ENCODE data around the gene ZC3H4. TPM values are rescaled to one million over a fixed set of nuclear protein-coding genes. Genes with fewer than 3 reads are reported as not detected.
A peak's percentile ranks its signal among the peaks of the same experiment; 100 is the strongest.
"Not testable (repeated sequence)": the region's sequence is repeated elsewhere in the genome, so short reads cannot be mapped to it uniquely, and the experiment has no call there.

ZC3H4 gene
- total RNA-seq, 1 donor from 2014 or later = 18.8 TPM

DNA sequence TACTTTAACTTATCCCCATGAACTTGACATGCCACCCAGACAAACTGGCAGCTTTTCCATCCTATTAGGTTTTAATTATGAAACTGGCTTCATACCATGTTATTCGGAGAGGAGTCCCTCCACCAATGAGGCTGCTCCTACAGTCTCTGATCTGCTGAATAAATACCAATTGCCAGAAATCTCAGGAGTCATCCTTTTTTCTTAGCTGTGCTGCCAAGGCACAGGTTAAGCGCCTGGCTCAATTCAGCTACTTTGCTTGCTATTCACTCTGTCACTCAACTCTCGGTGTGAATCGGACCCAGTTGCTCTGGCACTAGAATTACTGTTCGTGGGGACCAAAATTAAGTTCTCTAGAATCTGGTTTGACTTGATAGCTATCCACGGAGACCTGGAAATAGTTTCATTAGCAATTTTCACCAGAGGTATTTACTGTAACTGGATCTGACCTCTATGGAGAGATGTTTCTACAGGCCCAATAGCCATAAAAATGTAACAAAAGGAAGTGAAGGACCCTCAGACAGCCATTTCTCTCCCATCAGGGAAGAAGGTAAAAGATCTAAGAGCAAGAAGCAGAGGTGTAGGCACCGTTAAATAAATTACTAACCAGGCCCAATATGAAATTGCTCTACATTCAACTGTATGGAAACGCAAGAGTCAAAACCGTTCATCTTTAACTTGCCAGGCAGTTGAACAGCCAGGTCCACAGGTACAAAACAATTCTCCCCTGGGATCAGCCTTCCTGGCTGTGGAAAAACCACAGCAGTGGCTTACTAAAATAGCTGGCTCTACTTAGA is 5.4 kb downstream of the ZC3H4 start:
- no peak for DNase-seq

DNA sequence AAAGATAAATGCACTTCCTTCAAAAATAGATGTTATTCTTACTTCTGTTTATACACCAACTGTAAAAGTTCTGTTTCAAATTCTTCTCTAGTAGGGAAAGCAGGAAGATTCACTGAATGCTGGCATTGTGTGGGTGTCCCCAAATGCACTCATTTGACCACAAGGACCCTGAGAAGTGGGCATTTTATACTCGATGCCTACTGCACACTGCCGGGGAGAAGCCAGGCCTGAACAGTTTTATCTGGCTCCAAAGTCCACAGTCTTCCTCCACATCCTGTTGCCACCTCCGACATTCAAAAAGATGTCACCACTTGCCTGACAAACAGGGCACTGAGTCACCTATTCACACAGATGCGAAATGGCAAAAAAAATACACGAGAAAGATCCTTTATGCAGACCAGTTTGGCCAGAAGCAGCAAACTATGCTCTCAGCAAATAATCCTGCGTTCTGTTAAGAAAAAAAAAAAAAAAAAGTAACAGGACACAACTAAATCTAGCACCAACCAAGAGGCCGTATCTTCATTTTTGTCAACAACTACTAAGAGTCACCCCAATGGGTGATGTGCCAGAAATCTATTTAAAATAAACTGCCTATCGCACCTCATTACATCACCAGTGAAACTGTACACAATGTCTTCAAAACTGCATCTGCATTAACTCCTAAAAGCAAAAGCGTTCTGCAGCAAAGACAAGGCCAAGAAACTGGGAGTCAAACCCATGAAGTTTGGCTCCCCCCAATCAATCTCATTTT is 6.2 kb downstream of the ZC3H4 start:
- no peak for DNase-seq

DNA sequence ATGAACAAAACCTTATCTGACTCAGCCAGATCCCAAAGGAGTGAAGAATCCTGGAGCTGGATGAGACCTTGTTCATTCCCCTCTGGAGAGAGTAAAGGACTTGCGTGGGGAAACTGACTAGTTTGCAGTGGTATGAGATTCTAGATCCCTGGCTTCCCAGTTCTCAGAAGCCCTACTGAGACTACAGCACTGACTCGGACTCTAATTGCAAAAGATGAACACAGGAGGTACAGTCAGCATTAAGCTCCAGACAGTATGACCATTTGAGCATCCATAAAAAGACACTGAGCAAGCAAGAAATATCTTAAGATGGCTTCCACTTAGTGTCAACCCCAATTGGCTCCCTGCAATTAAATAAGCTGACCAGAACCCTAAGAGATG is 6.8 kb downstream of the ZC3H4 start:
- no peak for DNase-seq

DNA sequence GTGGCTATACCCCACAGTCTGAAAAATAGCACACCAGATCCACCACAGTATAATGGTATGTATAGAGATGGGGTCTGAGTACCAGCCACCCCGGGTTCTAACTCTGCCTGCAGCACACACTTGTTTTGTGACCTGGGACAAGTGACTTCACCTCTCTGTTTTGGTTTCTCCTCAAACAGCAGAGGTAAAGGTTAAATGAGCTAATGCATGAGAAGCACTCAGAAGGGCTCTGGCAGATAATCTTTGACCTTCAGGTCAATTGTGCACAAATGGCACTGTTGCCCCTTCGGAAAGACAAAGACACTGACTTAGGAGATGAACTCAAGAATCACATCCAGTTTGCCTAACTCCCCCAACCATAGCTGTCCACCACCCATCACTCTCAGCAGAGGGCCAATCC is 7.7 kb downstream of the ZC3H4 start:
- DNase-seq = no peak

DNA sequence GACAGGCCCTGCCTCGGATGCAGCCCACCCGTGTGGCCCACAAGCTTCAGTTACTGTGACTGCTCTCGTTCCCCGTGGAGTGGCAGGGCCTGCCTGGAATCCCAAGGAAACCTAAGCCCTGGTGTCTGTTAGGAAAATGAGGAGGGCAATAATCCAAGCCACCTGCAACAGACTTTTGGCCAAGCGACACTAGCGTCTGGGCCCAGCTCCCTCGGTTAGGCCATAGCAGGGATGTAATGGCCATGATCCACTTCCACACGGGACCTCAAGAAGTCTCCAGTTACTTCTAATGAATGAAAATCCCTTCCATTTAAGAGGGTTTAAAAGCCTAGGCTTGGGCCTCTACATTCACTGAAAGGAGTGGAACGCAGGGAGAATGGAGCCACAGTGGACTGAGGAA is 8.9 kb downstream of the ZC3H4 start:
- peak; percentile 45 for DNase-seq

DNA sequence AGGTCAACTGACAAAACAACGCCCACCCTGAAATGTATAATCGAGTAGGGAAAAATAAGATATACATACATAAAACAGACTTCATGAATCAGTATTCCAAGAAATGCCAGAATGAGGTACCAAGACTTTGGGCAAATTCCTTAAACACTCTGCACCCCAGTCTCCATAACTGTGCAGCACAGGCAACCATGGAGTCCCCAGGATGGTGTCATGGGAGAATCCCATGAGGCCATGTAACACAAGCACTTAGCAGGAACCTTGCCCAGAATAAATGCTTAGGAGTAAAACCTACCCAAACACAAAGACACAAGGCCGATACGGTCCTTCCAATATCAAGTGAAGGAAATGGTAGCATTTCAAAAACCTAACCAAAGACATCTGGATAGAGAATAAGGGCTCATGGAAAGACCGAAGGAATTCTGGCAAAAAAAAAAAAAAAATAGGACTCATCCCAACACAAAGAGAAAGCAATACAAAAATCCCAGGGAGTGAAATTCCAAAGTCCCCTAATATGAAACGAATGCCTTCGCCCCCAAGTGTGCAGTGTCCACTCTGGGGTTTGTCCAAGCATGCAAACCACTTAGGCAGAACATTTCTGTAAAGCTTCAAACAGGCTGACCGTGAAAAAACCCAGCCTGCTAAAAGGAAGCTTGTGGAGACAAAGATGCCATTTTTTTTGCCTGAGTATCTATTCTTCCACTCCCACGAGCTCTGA is 11.1 kb downstream of the ZC3H4 start:
- DNase-seq = no peak

DNA sequence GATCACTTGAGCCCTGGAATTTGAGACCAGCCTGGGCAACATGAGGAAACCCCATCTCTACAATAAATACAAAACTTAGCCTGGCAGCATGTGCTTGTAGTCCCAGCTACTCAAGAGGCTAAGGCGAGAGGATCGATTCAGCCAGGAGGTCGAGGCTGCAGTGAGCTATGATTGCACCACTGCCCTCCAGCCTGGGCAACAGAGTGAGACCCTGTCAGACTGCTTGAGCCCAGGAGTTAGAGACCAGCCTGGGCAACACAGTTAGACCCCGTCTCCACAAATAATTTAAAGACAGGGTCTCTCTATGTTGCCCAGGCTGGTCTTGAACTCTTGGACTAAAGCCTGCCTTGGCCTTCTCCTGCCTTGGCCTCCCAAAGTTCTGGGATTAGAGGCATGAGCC is 12.5 kb downstream of the ZC3H4 start:
- not testable (repeated sequence) for DNase-seq

DNA sequence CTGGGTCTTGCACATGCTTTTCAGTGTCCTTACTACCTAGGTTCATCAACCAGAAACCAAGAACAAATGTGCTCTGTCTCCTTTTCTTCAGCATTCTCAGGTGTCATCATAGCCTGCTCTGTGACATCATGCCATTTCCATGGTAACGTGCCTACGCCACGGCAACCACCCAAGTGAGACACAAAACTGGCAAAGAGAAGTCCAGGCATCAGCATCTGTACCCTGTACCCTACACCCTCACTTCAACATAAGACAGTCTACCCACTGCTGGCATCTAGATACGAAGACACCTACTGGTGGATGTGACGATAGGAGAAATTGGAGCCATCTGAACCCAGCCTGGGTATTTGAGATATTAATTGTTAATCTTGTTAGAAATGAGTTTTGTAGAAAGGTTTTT is 13.3 kb downstream of the ZC3H4 start:
- no peak for DNase-seq

DNA sequence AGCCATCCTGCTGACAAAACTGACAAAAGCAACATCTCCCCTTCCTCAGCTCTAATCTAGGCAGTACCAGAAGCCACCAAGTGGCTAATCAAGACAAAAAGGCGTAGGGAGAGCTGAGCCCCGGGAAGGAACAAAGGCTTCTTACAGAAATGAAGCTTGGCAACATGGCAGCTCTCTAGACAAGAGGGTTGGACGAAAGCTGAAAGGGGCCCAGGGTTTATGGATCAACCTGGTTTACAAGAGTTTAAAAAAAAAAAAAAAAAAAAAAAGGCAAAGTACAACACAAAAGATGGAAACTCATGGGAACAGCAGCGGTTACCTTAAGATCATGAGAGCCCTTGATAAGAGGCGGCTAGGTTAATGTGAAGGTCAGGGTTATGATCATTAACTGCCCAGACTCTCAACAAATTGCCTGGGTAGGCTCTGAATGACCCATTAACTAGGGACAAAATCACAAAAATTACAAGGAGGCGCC is 14.0 kb downstream of the ZC3H4 start:
- DNase-seq = no peak

DNA sequence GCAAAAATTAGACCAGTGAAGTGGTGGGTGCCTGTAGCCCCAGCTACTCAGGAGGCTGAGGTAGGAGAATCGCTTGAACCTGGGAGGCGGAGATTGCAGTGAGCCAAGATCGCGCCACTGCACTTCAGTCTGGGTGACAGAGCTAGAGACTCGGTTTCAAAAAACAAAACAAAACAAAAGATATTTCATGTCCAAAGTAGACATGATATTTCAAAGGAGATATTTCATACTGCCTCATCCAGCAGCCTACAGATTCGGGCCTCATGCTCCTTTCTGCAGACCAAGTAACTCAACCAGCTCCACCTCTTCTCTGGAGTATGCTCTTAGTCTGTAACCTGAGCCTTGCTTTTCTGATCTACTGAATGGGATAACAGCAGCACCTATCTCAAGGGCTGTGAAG is 15.0 kb downstream of the ZC3H4 start:
- DNase-seq = peak; percentile 10

DNA sequence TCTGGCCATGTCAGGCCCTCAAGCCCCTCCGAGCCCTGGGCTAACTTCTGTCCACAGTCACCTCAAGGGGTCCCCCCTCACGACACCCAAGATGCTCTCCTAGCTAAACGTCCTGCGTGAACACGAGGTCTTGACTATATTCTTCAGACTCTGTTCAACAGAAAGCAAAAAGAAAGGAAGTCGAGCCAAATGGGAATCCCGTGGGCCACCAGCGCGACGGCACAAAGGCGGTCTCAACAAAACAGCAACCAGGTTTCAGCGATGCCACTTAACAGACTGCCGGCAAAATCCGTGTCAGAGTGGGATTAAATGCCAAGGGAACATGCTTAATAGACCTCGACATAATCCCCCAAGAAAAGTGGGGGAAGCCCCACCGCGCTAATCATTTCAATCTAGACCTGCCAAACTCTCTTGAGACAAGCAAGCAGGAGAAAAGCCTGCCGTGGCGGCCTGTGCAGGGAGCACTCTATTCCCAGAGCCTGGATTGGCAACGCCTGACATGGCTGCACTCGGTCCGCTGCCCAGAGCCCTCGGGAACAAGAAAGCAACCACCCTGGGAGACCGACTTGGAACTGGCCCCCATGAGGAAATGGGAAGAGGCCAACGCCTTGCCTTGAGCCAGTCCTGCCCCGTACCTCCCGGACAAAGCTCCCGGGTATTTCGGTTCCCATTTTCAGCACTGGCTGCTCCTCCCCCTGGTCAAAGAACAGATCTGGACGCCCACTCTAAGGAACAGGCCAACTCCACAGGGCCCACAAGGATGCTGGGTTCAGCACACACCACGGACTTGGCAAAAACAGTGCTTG is 16.0 kb downstream of the ZC3H4 start:
- peak; percentile 16 for DNase-seq

DNA sequence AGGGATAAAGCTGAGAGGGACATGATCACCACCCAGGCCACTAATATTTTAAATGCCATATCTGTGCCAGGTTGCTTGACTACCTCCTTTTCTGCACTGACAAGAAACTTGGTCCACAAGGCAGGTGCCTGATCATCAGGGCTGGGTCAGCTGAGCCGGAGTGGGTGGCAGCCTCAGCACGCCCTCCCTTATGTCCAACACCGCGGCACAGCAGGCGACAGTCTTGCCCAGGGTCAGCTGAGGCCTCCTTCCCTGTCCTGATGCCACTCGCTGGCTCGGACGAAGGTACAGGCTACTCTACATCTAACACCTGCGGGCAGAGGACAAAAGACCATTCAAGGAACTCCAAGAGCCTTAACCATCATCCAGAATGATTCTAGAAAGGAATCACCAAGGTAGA is 16.9 kb downstream of the ZC3H4 start:
- DNase-seq = no peak

DNA sequence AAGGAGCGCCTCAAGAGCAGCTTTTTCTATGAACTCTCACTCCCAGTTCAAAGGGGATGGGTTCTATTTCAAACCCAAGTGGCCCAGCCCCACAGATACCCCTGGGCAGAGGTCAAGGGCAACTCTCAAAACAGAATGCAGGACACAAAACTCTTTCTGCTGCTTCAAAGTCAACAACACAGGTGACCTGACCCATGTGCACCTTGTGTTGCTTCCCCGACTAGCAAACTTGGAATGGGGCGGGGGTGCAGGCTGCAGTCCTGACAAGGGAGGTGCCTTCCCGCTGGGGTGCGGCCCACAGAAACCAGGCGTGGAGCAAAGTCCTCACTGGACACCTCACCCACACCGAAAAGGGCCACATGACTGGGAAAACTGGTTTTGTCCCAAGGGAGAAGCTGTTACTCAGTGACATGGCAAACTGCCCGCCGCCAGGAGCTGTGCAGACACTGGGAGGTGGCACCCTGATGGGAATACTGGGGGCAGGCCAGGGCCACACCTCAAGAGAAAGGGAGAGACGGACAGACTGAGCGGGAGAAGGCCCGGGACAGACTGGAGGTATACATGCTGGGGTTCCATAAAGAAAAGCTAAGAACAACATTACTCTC is 17.4 kb downstream of the ZC3H4 start:
- no peak for DNase-seq

DNA sequence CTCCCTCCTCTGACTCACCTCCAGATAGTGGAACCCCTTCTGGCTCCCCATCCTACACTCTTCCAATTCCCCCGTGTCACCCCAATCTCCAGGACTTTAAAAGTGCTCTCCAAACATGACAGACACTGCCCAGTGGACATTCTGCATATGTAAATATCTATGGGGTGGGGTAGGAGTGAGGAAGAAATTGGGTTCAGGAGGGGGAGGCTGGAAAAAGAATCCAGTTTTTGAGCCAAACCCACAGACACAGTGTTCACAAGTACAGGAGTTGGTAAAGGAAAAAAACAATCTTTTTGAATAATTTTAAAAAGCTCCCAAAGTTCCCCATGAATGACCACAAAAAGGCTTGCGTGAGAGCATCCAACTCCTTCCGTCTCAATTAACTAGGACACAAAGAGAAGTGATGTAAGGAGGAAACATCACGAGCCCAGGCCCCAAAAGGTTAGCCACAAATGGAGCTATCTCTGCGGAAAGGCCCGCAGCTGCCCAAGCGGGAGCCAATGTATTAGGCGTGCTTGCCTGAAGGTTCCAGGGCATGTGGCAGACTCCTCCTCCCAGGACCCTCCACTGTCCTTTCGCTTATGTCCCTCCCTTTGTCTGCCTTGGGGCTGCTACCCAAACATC is 18.0 kb downstream of the ZC3H4 start:
- peak; percentile 24 for DNase-seq

DNA sequence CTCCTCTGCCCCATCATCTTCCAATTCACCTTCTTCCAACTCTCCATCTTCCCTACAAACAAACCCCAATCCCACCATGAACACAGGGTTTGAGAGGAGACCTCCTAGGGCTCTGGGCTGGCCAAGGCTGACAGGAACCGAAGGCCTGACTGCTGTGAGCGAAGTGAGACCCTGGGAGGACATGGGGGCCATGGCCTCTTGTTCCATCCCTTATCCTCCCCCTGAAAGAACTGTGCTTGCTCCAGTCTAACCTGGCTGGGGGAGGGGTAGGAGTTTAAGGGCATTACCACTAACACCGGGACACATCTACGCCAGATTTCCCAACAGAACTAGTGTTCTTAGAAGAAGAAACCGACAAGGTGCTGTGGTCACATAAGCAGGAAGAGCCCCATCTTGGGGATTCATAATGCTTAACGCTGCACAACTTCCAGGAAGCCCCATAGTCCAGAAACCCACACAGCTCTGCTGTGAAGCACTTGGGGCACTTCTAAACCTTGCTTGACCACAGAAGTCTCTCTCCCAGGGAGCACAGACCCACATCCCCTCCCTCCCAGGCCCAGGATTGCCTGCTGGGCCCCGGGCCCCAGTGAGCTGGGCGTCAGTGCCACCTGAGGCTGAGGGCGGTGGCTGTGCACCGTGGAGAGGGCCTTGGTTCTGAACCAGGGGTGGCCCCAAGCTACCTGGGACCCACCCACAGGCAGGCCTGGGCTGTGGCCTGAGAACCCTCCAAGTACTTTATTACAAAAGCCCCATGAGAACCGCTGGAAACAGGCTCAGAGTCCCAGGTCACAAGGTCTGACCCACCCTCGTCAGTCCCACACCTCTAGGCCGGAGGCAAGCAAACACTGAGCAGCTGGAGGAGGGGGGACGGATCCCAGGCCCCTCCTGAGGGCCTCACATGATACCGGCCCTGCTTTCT is 18.8 kb downstream of the ZC3H4 start:
- no peak for DNase-seq

DNA sequence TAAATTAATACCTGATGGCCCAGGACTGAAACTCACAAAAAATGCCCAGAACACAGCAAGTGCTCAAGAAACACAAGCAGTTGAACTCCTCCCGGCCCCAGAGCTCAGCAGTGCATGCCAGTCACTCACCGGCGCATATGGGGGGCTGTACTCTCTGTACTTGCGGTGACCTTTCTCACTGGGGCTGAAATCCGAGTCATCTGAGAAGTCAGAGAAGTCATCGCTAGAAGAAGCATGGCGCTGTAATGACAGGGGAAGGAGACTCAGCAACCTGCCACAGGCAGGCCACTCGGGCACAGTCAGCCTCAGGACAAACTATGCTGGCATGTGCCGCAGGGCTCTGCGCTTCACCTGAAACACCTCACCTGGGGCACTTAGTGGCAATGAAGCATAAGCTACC is 19.7 kb downstream of the ZC3H4 start:
- peak; percentile 57 for DNase-seq

DNA sequence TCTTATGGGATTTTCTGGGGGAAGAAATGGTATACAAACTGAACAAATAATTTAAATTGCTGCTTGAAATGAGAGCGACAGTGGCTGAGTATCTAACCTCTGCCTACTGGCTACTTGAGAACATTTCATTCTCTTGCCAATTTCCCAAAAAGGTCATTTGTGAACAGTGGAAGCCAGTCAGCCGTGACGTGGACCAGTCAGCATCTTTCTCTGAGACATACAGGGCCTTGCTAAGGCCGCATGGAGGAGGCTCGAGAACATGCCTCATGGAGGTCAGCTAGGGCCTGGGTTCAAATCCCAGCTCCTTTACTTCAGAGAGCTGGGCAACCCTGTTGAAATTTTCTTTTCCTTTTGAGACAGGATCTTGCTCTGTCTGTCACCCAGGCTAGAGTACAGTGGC is 20.3 kb downstream of the ZC3H4 start:
- no peak for DNase-seq

DNA sequence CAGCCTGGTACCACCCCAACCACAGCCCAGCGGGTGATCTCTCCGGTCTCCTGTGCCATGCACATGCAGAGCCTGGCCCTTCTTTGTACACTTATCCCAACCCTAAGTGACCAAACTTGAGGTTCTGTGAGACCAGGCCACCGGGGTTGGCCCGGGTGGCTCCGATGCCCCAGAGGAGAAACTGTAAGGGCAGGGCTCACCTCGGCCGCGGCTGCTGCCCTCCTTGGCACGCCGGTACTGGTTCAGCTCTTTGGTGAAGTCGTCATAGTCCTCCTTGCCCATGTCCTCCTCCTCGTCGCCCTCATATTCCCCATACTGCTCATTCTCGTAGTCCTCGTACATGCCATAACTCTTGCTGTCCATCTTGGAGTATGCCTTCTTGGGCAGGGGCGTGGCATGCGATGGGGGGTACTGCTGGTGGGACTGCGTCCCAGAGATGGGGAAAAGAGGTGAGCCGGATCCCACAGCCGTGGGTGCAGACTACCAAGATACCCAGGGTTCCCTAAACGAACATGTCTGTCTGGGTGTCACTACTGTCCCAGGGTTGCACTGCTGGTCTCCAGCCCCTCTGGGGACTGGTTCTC is 23.7 kb downstream of the ZC3H4 start:
- DNase-seq = no peak

DNA sequence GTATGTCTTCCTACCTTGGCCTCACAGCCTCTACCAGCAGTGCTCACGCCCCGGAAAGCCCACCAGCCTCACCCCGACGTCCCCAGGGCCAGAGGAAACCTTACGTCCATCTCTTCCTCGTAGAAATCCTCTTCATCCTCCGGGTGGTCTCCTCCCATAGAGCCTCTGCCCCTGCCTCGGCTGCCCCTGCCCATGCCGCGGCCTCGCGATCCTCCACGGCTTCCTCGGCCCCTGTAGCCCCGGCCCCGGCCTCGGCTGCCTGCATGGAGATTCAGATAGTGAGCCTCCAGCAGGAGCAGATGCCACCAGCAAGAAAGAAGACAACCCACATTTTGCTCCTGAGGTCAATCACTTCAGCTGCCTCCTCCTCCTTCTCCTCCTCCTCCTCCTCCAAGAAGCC is 27.3 kb downstream of the ZC3H4 start:
- DNase-seq = no peak
